Measurements from ENCODE around the gene SDK2.

SDK2 gene

GRCh38 chr17:73497721-73498120, 146.5 kb downstream of the SDK2 start:
- no peaks in the 10 kb centered on the region for H3K9me3 Mint-ChIP-seq
- peaks cover 0 to 3% of the 10 kb centered on the region in 2 donors for H3K4me1 Mint-ChIP-seq
- H3K36me3 Mint-ChIP-seq, result peaks cover 3 to 12% of the 10 kb centered on the region in 2 donors
- no peaks in the 10 kb centered on the region for H3K27me3 Mint-ChIP-seq
- ATAC-seq (replicated peaks) (no peak), DNase-seq (no peak)
- H3K4me3 Mint-ChIP-seq, result no peak overlapping the region
- no peak overlapping the region for H3K27ac Mint-ChIP-seq

GRCh38 chr17:73496232-73496631, 148.0 kb downstream of the SDK2 start:
- Mint-ChIP-seq H3K4me1 (peaks cover 3 to 5% of the 10 kb centered on the region in 2 donors), H3K27me3 (no peaks in the 10 kb centered on the region), H3K27ac (no peak overlapping the region), H3K36me3 (peaks cover 3 to 12% of the 10 kb centered on the region in 2 donors), H3K4me3 (no peak overlapping the region), H3K9me3 (no peaks in the 10 kb centered on the region)
- ATAC-seq (replicated peaks) (no peak), DNase-seq (no peak)

- Mint-ChIP-seq H3K27me3 (no peaks in the 10 kb centered on the region), H3K4me1 (peaks cover 3 to 6% of the 10 kb centered on the region in 2 donors), H3K27ac (no peak overlapping the region), H3K36me3 (peaks cover 3 to 10% of the 10 kb centered on the region in 2 donors), H3K4me3 (no peak overlapping the region), H3K9me3 (no peaks in the 10 kb centered on the region)
- ATAC-seq (replicated peaks) (no peak), DNase-seq (no peak)
Observed at GRCh38 chr17:73495641-73496040, 148.6 kb downstream of the SDK2 start.

- Mint-ChIP-seq H3K4me1 (peaks cover 3 to 6% of the 10 kb centered on the region in 2 donors), H3K4me3 (no peak overlapping the region), H3K36me3 (peaks cover 3 to 5% of the 10 kb centered on the region in 2 donors), H3K27ac (no peak overlapping the region), H3K27me3 (no peaks in the 10 kb centered on the region), H3K9me3 (no peaks in the 10 kb centered on the region)
- DNase-seq (no peak), ATAC-seq (replicated peaks) (no peak)
Observed at GRCh38 chr17:73494950-73495349, 149.3 kb downstream of the SDK2 start.

- Mint-ChIP-seq H3K36me3 (peaks cover 3 to 5% of the 10 kb centered on the region in 2 donors), H3K9me3 (no peaks in the 10 kb centered on the region), H3K4me3 (no peak overlapping the region), H3K27me3 (no peaks in the 10 kb centered on the region), H3K27ac (no peak overlapping the region), H3K4me1 (peaks cover 3 to 6% of the 10 kb centered on the region in 2 donors)
- DNase-seq (no peak), ATAC-seq (replicated peaks) (no peak)
Observed at GRCh38 chr17:73493956-73494926, 150.0 kb downstream of the SDK2 start.

GRCh38 chr17:73492821-73493814, 151.1 kb downstream of the SDK2 start:
- Mint-ChIP-seq H3K9me3 (no peaks in the 10 kb centered on the region), H3K4me1 (peaks cover 3 to 6% of the 10 kb centered on the region in 2 donors), H3K4me3 (no peak overlapping the region), H3K36me3 (peaks cover 0 to 1% of the 10 kb centered on the region in 2 donors), H3K27me3 (no peaks in the 10 kb centered on the region), H3K27ac (no peak overlapping the region)
- DNase-seq, result no peak
- ATAC-seq (replicated peaks), result no peak

- no peak overlapping the region for H3K4me3 Mint-ChIP-seq
- H3K4me1 Mint-ChIP-seq, result peaks cover 0 to 6% of the 10 kb centered on the region in 2 donors
- ATAC-seq (replicated peaks), result no peak
- no peaks in the 10 kb centered on the region for H3K27me3 Mint-ChIP-seq
- H3K27ac Mint-ChIP-seq, result peak overlapping the region; percentile 81
- no peaks in the 10 kb centered on the region for H3K9me3 Mint-ChIP-seq
- no peak for DNase-seq
- no peaks in the 10 kb centered on the region for H3K36me3 Mint-ChIP-seq
Observed at GRCh38 chr17:73492125-73492820, 152.0 kb downstream of the SDK2 start.

GRCh38 chr17:73491648-73492047, 152.6 kb downstream of the SDK2 start:
- H3K27me3 Mint-ChIP-seq, result no peaks in the 10 kb centered on the region
- H3K36me3 Mint-ChIP-seq, result peaks cover 0 to under 1% of the 10 kb centered on the region in 2 donors
- no peak overlapping the region for H3K4me3 Mint-ChIP-seq
- DNase-seq (no peak), ATAC-seq (replicated peaks) (no peak)
- peaks cover 0 to 6% of the 10 kb centered on the region in 2 donors for H3K4me1 Mint-ChIP-seq
- H3K9me3 Mint-ChIP-seq, result no peaks in the 10 kb centered on the region
- H3K27ac Mint-ChIP-seq, result no peak overlapping the region

GRCh38 chr17:73490851-73491250, 153.4 kb downstream of the SDK2 start:
- no peak overlapping the region for H3K4me3 Mint-ChIP-seq
- ATAC-seq (replicated peaks), result no peak
- peaks cover 1 to 5% of the 10 kb centered on the region in 2 donors for H3K9me3 Mint-ChIP-seq
- DNase-seq, result no peak
- no peaks in the 10 kb centered on the region for H3K27me3 Mint-ChIP-seq
- peaks cover 0 to 6% of the 10 kb centered on the region in 2 donors for H3K4me1 Mint-ChIP-seq
- H3K36me3 Mint-ChIP-seq, result peaks cover 4 to 8% of the 10 kb centered on the region in 2 donors
- no peak overlapping the region for H3K27ac Mint-ChIP-seq

- H3K9me3 Mint-ChIP-seq, result peaks cover 7 to 10% of the 10 kb centered on the region in 2 donors
- H3K36me3 Mint-ChIP-seq, result peaks cover 12 to 16% of the 10 kb centered on the region in 2 donors
- no peak overlapping the region for H3K27ac Mint-ChIP-seq
- no peak overlapping the region for H3K4me3 Mint-ChIP-seq
- H3K27me3 Mint-ChIP-seq, result no peaks in the 10 kb centered on the region
- no peak for DNase-seq
- peaks cover under 1 to 6% of the 10 kb centered on the region in 2 donors for H3K4me1 Mint-ChIP-seq
- no peak for ATAC-seq (replicated peaks)
Observed at GRCh38 chr17:73489991-73490390, 154.3 kb downstream of the SDK2 start.

GRCh38 chr17:73489333-73489732, 154.9 kb downstream of the SDK2 start:
- Mint-ChIP-seq H3K36me3 (peaks cover 13 to 19% of the 10 kb centered on the region in 2 donors), H3K9me3 (peaks cover 11 to 14% of the 10 kb centered on the region in 2 donors), H3K4me1 (peaks cover 3 to 6% of the 10 kb centered on the region in 2 donors), H3K4me3 (no peak overlapping the region), H3K27me3 (no peaks in the 10 kb centered on the region), H3K27ac (no peak overlapping the region)
- ATAC-seq (replicated peaks), result no peak
- DNase-seq, result no peak

GRCh38 chr17:73485130-73485529, 159.1 kb downstream of the SDK2 start:
- Mint-ChIP-seq H3K4me3 (no peak overlapping the region), H3K9me3 (peaks cover 11 to 14% of the 10 kb centered on the region in 2 donors), H3K4me1 (peaks cover 25 to 29% of the 10 kb centered on the region in 2 donors), H3K36me3 (peaks cover 13 to 19% of the 10 kb centered on the region in 2 donors), H3K27ac (no peak overlapping the region), H3K27me3 (no peaks in the 10 kb centered on the region)
- DNase-seq (no peak), ATAC-seq (replicated peaks) (no peak)

- H3K4me1 Mint-ChIP-seq, result peaks cover 29 to 34% of the 10 kb centered on the region in 2 donors
- DNase-seq (no peak), ATAC-seq (replicated peaks) (no peak)
- no peaks in the 10 kb centered on the region for H3K27me3 Mint-ChIP-seq
- H3K27ac Mint-ChIP-seq, result no peak overlapping the region
- H3K36me3 Mint-ChIP-seq, result peaks cover 15 to 19% of the 10 kb centered on the region in 2 donors
- no peak overlapping the region for H3K4me3 Mint-ChIP-seq
- H3K9me3 Mint-ChIP-seq, result peaks cover 11 to 14% of the 10 kb centered on the region in 2 donors
Observed at GRCh38 chr17:73482894-73483293, 161.4 kb downstream of the SDK2 start.

Measured in stimulated activated naive B cell treated with anti-CD40 and anti-IgM and Interleukin-4, amounts not matched to agents 10 μg/mL and 1 μg/mL and 100 μg/mL, for 72 hours (primary cell).